ENCODE measurements around the gene DIO3. TPM values are rescaled to one million over a fixed set of nuclear protein-coding genes. Genes with fewer than 3 reads are reported as not detected.
A peak's percentile ranks its signal among the peaks of the same experiment; 100 is the strongest.

DIO3 gene
- total and polyA plus RNA-seq, 2 experiments from 2014 or later, result 0.18 TPM; not detected in 1

- H3K4me1 ChIP-seq (ENCODE audit: low read depth), result no peaks in the 10 kb centered on the region
- no peak overlapping the region for H3K4me3 ChIP-seq
- H3K27me3 ChIP-seq, result no peaks in the 10 kb centered on the region
- H3K27ac ChIP-seq, result no peak overlapping the region
- no peaks in the 10 kb centered on the region for H3K9me3 ChIP-seq (ENCODE audit: low read depth)
- TF ChIP-seq, protein P1, sequence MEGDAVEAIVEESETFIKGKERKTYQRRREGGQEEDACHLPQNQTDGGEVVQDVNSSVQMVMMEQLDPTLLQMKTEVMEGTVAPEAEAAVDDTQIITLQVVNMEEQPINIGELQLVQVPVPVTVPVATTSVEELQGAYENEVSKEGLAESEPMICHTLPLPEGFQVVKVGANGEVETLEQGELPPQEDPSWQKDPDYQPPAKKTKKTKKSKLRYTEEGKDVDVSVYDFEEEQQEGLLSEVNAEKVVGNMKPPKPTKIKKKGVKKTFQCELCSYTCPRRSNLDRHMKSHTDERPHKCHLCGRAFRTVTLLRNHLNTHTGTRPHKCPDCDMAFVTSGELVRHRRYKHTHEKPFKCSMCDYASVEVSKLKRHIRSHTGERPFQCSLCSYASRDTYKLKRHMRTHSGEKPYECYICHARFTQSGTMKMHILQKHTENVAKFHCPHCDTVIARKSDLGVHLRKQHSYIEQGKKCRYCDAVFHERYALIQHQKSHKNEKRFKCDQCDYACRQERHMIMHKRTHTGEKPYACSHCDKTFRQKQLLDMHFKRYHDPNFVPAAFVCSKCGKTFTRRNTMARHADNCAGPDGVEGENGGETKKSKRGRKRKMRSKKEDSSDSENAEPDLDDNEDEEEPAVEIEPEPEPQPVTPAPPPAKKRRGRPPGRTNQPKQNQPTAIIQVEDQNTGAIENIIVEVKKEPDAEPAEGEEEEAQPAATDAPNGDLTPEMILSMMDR (IDR thresholded peaks at IDR 0.05; ENCODE audit: low read depth, low read length), result no peak
- no peaks in the 10 kb centered on the region for H3K36me3 ChIP-seq
- no peak for DNase-seq (ENCODE audit: low read depth in 1 of 2, low spot score in 1 of 2)
Observed at GRCh38 chr14:101590062-101590461, 28.8 kb downstream of the DIO3 start.

DNA sequence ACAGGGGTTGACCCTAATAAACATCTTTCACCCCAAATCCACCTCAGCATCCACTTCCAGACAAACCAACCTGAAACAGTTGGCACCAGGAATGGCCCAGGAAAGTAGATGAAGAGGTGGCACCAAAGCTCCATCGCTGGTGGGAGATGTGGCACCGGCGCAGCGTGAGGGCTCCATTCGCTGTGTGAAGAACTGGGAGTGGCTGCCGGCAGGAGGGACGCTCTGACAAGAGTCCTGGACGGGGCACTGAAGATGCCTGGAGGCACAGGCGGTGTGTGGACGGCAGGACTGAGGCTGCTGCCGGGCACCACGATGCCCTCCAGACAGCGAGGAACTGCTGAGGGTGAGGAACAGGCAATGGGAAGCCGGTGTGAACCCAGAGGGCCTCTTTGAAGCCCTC is 29.3 kb downstream of the DIO3 start:
- Histone ChIP-seq H3K4me3 (no peak overlapping the region), H3K9me3 (ENCODE audit: low read depth) (no peaks in the 10 kb centered on the region), H3K36me3 (no peaks in the 10 kb centered on the region), H3K27me3 (no peaks in the 10 kb centered on the region), H3K4me1 (ENCODE audit: low read depth) (no peaks in the 10 kb centered on the region), H3K27ac (no peak overlapping the region)
- TF ChIP-seq, protein P1 (IDR thresholded peaks at IDR 0.05; ENCODE audit: low read depth, low read length), result no peak
- DNase-seq (ENCODE audit: low read depth in 1 of 2, low spot score in 1 of 2), result no peak

DNA sequence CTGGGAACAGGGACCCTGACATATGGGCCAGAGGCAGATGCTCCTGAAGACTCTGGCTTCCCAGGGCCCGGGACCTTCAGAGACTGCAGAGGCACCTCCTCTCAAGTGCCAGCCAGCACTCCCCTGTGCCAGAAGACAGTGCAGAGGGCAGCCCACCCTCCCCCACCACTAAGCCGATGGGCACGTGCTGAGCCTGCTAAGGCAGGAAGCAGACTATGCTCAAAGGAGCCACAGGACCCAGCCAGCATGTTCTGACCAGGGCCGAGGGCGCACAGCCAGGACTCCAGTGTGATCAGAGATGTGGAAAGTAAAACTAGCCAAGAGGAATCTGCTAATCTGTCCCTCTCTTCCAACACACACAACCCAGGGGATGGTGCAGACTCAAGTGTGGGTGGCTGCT is 29.8 kb downstream of the DIO3 start:
- Histone ChIP-seq H3K27me3 (no peaks in the 10 kb centered on the region), H3K4me3 (no peak overlapping the region), H3K9me3 (ENCODE audit: low read depth) (no peaks in the 10 kb centered on the region), H3K27ac (no peak overlapping the region), H3K36me3 (no peaks in the 10 kb centered on the region), H3K4me1 (ENCODE audit: low read depth) (no peaks in the 10 kb centered on the region)
- TF ChIP-seq, protein P1 (IDR thresholded peaks at IDR 0.05; ENCODE audit: low read depth, low read length), result no peak
- peak in 1 of 2 donors; percentile 18 for DNase-seq (ENCODE audit: low read depth in 1 of 2, low spot score in 1 of 2)

DNA sequence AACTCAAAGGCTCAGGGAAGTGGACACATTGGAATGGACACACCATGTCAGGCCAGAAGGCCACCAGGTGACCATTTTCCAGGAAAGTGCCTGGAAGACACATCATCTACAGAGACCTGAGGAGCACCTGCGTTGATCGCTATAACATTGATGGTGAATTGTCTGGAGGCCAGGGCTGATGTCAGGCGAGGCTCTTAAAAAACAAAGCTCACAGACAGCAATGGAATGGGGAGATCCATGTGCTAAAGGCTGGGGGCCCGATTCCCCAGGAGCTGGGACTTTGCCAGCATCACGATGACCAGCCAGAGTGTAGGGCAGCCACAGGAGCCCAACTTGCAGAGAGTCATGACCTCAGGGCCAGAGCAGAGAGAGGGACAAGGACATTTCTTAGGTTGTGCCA is 30.3 kb downstream of the DIO3 start:
- H3K4me1 ChIP-seq (ENCODE audit: low read depth), result no peaks in the 10 kb centered on the region
- H3K27me3 ChIP-seq, result no peaks in the 10 kb centered on the region
- no peaks in the 10 kb centered on the region for H3K36me3 ChIP-seq
- no peak overlapping the region for H3K27ac ChIP-seq
- no peak for DNase-seq (ENCODE audit: low read depth in 1 of 2, low spot score in 1 of 2)
- TF ChIP-seq, protein P1 (IDR thresholded peaks at IDR 0.05; ENCODE audit: low read depth, low read length), result no peak
- H3K9me3 ChIP-seq (ENCODE audit: low read depth), result no peaks in the 10 kb centered on the region
- H3K4me3 ChIP-seq, result no peak overlapping the region

DNA sequence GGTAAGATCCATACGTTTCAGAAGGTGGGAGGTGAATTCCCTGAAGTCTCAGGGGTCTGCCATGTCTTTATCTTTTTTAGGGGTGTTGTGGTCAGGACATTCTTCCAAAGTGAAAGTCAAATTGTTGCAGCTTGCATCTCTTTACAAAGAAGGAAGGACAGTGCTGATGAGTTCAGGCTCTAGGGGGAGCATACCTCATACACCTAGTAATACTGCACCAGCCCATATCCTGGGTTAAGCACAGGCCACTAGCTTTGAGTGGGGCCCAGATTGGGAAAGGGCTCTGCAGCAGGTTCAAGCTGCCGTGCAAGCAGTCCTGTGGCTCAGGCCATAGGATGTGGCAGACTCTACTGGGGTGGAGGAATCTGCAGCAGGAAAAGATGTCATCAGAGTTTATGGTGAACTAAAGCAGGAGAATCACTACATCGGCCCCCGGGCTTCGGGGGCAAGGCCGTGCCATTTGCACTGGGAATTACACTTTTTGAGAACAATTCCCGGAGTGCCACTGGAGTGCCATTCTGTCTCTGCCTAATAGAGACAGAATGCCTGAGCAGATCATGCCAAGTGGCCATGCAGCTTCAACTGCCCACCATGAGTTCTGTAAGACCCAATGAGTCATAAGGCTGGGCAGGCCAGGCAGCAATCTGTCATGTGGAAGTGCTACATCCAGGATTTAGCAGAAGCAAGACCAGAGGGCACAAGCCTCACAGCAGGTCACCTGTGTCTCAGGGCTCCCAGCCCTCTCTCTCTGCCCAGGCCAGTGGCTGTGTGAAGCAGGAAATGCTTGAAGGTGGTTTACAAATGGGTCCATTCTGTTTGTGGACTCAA is 32.3 kb downstream of the DIO3 start:
- no peaks in the 10 kb centered on the region for H3K4me1 ChIP-seq (ENCODE audit: low read depth)
- no peaks in the 10 kb centered on the region for H3K27me3 ChIP-seq
- H3K36me3 ChIP-seq, result no peaks in the 10 kb centered on the region
- H3K9me3 ChIP-seq (ENCODE audit: low read depth), result no peaks in the 10 kb centered on the region
- H3K27ac ChIP-seq, result no peak overlapping the region
- no peak overlapping the region for H3K4me3 ChIP-seq
- TF ChIP-seq, protein P1 (IDR thresholded peaks at IDR 0.05; ENCODE audit: low read depth, low read length), result no peak
- DNase-seq (ENCODE audit: low read depth in 1 of 2, low spot score in 1 of 2), result no peak

Measured in cardiac muscle cell (in vitro differentiated cells and primary cell).